Fibroblast of lung (primary cell): ENCODE measurements around the gene KMT2D. TPM values are rescaled to one million over a fixed set of nuclear protein-coding genes. Genes with fewer than 3 reads are reported as not detected.

Experiments
- DNase-seq, 2 donors: peaks; one replicate each; pipeline versions ENCODE4 v3.0.0 to v3.0.0-alpha.2; 2010; ENCODE audit warnings: low read depth in 2 of 2
- H2AFZ ChIP-seq: 2 replicates; pipeline ENCODE4 v1.5.1; 2012; ENCODE audit warnings: low read length, control low read depth, inconsistent platforms
- H3K27ac ChIP-seq: 2 replicates; pipeline ENCODE4 v1.5.1; 2011; ENCODE audit warnings: low read length, control low read depth; ENCODE audit not compliant: insufficient read depth
- H3K27me3 ChIP-seq: 2 replicates; pipeline ENCODE4 v1.5.1; 2011; ENCODE audit warnings: mild to moderate bottlenecking, low read length; ENCODE audit not compliant: control insufficient read depth, insufficient read depth
- H3K36me3 ChIP-seq: 2 replicates; pipeline ENCODE4 v1.5.1; 2011; ENCODE audit warnings: low read length; ENCODE audit not compliant: control insufficient read depth, insufficient read depth
- H3K4me1 ChIP-seq: 2 replicates; pipeline ENCODE4 v1.5.1; 2011; ENCODE audit warnings: low read length; ENCODE audit not compliant: control insufficient read depth, insufficient read depth; ENCODE audit errors: extremely low read depth
- H3K4me2 ChIP-seq: 2 replicates; pipeline ENCODE4 v1.5.1; 2011; ENCODE audit warnings: low read length, control low read depth; ENCODE audit not compliant: insufficient read depth; ENCODE audit errors: extremely low read depth
- H3K4me3 ChIP-seq, 4 experiments: fragments of 200-600 bp in 1 of 4; sonication (generic) in 1 of 4; replicated peaks in 1 of 4; 2 replicates each; pipeline ENCODE4 v1.5.1; 2011 to 2016; ENCODE audit warnings: low read length in 4 of 4, low read depth in 3 of 4, mild to moderate bottlenecking in 3 of 4, control low read depth in 2 of 4, inconsistent platforms in 1 of 4, mixed read lengths in 1 of 4; ENCODE audit not compliant: insufficient read depth in 1 of 4; ENCODE audit errors: control extremely low read depth in 1 of 4
- H3K79me2 ChIP-seq: 2 replicates; pipeline ENCODE4 v1.5.1; 2012; ENCODE audit warnings: mild to moderate bottlenecking, low read length, inconsistent platforms; ENCODE audit not compliant: control insufficient read depth, insufficient read depth
- H3K9ac ChIP-seq: 2 replicates; pipeline ENCODE4 v1.5.1; 2011; ENCODE audit warnings: mild to moderate bottlenecking, low read length, control low read depth; ENCODE audit not compliant: insufficient read depth
- H3K9me3 ChIP-seq: 2 replicates; pipeline ENCODE4 v1.5.1; 2012; ENCODE audit warnings: low read depth, low read length; ENCODE audit not compliant: control insufficient read depth, insufficient read depth
- H4K20me1 ChIP-seq: 2 replicates; pipeline ENCODE4 v1.5.1; 2011; ENCODE audit warnings: low read length; ENCODE audit not compliant: control insufficient read depth, insufficient read depth; ENCODE audit errors: extremely low read depth
- EZH2 ChIP-seq: IDR thresholded peaks from 2 replicates; pipeline ENCODE4 v1.5.1; 2012; ENCODE audit warnings: low read length, control low read depth, mild to moderate bottlenecking; ENCODE audit errors: missing control alignments
- polyA plus RNA-seq, 2 donors: library from polyadenylated mRNA; depleted of rRNA in 1 of 2; stranded (reverse) in 1 of 2; unstranded in 1 of 2; fragments of >200 nt; gene quantifications; 2 replicates each; pipeline ENCODE4 v1.2.1, GENCODE V29; 2011 to 2012; ENCODE audit warnings: missing spikeins in 1 of 2
- total RNA-seq: library from RNA; depleted of rRNA; stranded (reverse); fragments of >200 nt; gene quantifications from 2 replicates; pipeline ENCODE4 v1.2.1, GENCODE V29; 2014
- TF ChIP-seq, protein P1 (sequence below), 2 donors: IDR thresholded peaks in 1 of 2; conservative IDR thresholded peaks in 1 of 2; 1 replicate in 1 of 2; 2 replicates in 1 of 2; pipeline ENCODE4 v1.5.1; 2011 to 2012; ENCODE audit warnings: low read length in 2 of 2, control low read depth in 1 of 2, inconsistent platforms in 1 of 2, low read depth in 1 of 2, mild to moderate bottlenecking in 1 of 2

The KMT2D gene
- total and polyA plus RNA-seq, 2 donors (not counting 1 experiment from before 2014, with no cell fraction given) = 7.3 to 33.0 TPM

- Histone ChIP-seq H3K4me1 (peaks cover 8% of the 10 kb centered on the region), H3K9ac (peak overlapping the region; percentile 93), H3K4me3 (peak overlapping the region; percentile 65 to 96 (median 84)), H3K79me2 (peaks cover 62% of the 10 kb centered on the region), H3K9me3 (no peaks in the 10 kb centered on the region), H3K27ac (peak overlapping the region; percentile 92), H2AFZ (no peak overlapping the region), H3K4me2 (peak overlapping the region; percentile 99), H3K36me3 (peaks cover 5% of the 10 kb centered on the region), H4K20me1 (peaks cover 5% of the 10 kb centered on the region), H3K27me3 (no peaks in the 10 kb centered on the region)
- no peak for TF ChIP-seq EZH2
- TF ChIP-seq, protein P1, sequence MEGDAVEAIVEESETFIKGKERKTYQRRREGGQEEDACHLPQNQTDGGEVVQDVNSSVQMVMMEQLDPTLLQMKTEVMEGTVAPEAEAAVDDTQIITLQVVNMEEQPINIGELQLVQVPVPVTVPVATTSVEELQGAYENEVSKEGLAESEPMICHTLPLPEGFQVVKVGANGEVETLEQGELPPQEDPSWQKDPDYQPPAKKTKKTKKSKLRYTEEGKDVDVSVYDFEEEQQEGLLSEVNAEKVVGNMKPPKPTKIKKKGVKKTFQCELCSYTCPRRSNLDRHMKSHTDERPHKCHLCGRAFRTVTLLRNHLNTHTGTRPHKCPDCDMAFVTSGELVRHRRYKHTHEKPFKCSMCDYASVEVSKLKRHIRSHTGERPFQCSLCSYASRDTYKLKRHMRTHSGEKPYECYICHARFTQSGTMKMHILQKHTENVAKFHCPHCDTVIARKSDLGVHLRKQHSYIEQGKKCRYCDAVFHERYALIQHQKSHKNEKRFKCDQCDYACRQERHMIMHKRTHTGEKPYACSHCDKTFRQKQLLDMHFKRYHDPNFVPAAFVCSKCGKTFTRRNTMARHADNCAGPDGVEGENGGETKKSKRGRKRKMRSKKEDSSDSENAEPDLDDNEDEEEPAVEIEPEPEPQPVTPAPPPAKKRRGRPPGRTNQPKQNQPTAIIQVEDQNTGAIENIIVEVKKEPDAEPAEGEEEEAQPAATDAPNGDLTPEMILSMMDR (conservative IDR thresholded peaks at IDR 0.05 in 1 of 2, IDR thresholded peaks at IDR 0.05 in 1 of 2; ENCODE audit: low read depth in 1 of 2, low read length in 2 of 2) = no peak
- peak; percentile 15 to 25 for DNase-seq
These were observed 1.1 kb downstream of the KMT2D start for GRCh38 chr12:49059299-49060171.

DNA sequence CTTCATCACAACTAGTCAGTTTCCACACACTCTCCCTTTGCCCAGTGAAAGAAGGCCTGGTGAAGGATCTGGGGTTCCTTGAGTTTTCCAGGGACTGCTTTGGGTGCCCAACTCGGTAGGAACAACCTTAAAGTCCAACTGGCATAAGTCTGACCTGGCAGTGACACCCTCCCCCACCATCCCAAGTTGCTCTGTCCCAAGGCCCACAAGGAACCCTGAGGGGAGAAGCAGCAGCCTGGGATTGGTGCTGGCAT, 1.6 kb downstream of the KMT2D start:
- Histone ChIP-seq H4K20me1 (peaks cover 5% of the 10 kb centered on the region), H3K27me3 (no peaks in the 10 kb centered on the region), H3K4me2 (peak overlapping the region; percentile 99), H3K9ac (peak overlapping the region; percentile 93), H3K79me2 (peaks cover 68% of the 10 kb centered on the region), H2AFZ (no peak overlapping the region), H3K27ac (peak overlapping the region; percentile 92), H3K4me3 (peak overlapping the region; percentile 65 to 96 (median 84)), H3K36me3 (peaks cover 9% of the 10 kb centered on the region), H3K4me1 (peaks cover 8% of the 10 kb centered on the region), H3K9me3 (no peaks in the 10 kb centered on the region)
- DNase-seq = peak in 1 of 2 donors; percentile 11
- no peak for TF ChIP-seq EZH2
- TF ChIP-seq, protein P1 (conservative IDR thresholded peaks at IDR 0.05 in 1 of 2, IDR thresholded peaks at IDR 0.05 in 1 of 2; ENCODE audit: low read depth in 1 of 2, low read length in 2 of 2) = no peak

DNA sequence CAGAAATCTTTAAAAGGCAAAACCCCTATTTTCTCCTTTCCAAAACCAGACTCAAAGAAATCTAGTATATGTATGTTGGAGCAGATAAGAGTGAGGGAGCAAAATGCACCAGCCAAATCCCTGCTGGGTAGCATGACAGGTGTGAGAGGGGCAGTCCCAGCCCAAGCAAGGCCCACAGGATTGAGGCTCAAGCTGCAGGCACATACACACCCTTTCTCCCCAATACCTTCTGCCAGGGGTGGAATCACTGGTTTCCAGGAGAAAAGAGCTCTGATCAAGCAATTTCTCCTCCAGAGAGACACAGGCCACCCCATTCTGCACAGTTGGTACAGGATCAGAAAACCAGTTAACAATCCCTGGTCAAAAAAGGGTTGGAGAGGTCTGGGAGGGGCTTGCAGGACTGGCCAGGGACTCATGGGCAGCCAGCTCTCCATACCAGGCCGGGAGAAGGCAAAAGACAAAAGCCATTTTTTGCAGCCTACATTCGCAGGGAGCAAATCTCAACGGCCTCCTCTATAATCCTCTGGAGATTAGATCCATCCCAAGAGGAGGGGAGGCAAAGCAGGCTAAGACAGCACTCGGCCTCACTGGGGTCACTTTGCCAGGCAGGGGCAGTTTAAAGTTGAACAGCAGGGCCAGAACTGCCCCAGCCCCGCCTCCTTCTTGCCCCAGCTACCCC, 2.1 kb downstream of the KMT2D start:
- TF ChIP-seq, protein P1 (conservative IDR thresholded peaks at IDR 0.05 in 1 of 2, IDR thresholded peaks at IDR 0.05 in 1 of 2; ENCODE audit: low read depth in 1 of 2, low read length in 2 of 2) = no peak
- TF ChIP-seq EZH2 = no peak
- Histone ChIP-seq H3K9ac (peak overlapping the region; percentile 93), H3K4me2 (peak overlapping the region; percentile 99), H3K4me3 (peak overlapping the region; percentile 65 to 96 (median 84)), H2AFZ (no peak overlapping the region), H3K9me3 (no peaks in the 10 kb centered on the region), H3K27ac (peak overlapping the region; percentile 92), H3K27me3 (no peaks in the 10 kb centered on the region), H3K36me3 (peaks cover 12% of the 10 kb centered on the region), H4K20me1 (peaks cover 8% of the 10 kb centered on the region), H3K79me2 (peaks cover 72% of the 10 kb centered on the region), H3K4me1 (peaks cover 8% of the 10 kb centered on the region)
- DNase-seq = no peak
